Right lobe of liver (tissue), 6 donors: ENCODE measurements around the gene LMNTD2. TPM values are rescaled to one million over a fixed set of nuclear protein-coding genes. Genes with fewer than 3 reads are reported as not detected.

Experiments used
- ATAC-seq, 4 donors: fragments of 200-7000 bp; cut with Tn5 transposase; one replicate each; pipeline ENCODE4 v1.9.1; 2020; ENCODE audit warnings: mild to moderate bottlenecking in 4 of 4, moderate library complexity in 4 of 4
- DNase-seq, 3 donors: peaks; one replicate each; pipeline ENCODE4 v3.0.0-alpha.2; 2020
- H3K27ac ChIP-seq, 3 donors: fragments of 200-600 bp; one replicate each; pipeline ENCODE4 v1.8.0; 2022
- H3K27me3 ChIP-seq, 2 donors: fragments of 200-600 bp; one replicate each; pipeline ENCODE4 v1.8.0; 2022
- H3K36me3 ChIP-seq, 4 donors: fragments of 200-600 bp; sonication (generic) in 1 of 4; one replicate each; pipeline versions ENCODE4 v1.5.1 to v1.8.0; 2017 to 2022; ENCODE audit warnings: control low read depth in 1 of 4
- H3K4me1 ChIP-seq, 4 donors: fragments of 200-600 bp; sonication (generic) in 1 of 4; one replicate each; pipeline versions ENCODE4 v1.5.1 to v1.8.0; 2017 to 2022; ENCODE audit warnings: control low read depth in 1 of 4
- H3K4me3 ChIP-seq, 3 donors: fragments of 200-600 bp; one replicate each; pipeline ENCODE4 v1.8.0; 2022
- H3K9me3 ChIP-seq, 4 donors: fragments of 200-600 bp; sonication (generic) in 1 of 4; one replicate each; pipeline versions ENCODE4 v1.5.1 to v1.8.0; 2017 to 2022; ENCODE audit warnings: control low read depth in 1 of 4
- POLR2A ChIP-seq: fragments of 450-650 bp; IDR thresholded peaks from one replicate; pipeline ENCODE4 v1.6.1; 2017; ENCODE audit warnings: antibody characterized with exemption, mild to moderate bottlenecking
- WGBS: methylation state at CpG from one replicate; pipeline ENCODE4 v1.1.6; 2018; ENCODE audit warnings: low coverage, low lambda C conversion rate; ENCODE audit not compliant: insufficient coverage; ENCODE audit errors: missing lambda C conversion rate; 5-methylcytosine and 5-hydroxymethylcytosine counted together
- intact Hi-C, 2 donors: fragments of 100-400 bp; cut with DNase I; formaldehyde crosslinking; loops; one replicate each; pipeline versions ENCODE4 v1.11.2 to v1.14.1; 2022
- total RNA-seq, 6 experiments: library from RNA; depleted of rRNA in 2 of 6; stranded (reverse); fragments of >200 nt in 2 of 6; fragmentation: NEBNext Ultra II Directional in 3 of 6; extraction: Animal tissue kit (Norgen Biotek cat#: 25700) in 3 of 6; gene quantifications; one replicate each; pipeline versions ENCODE4 v1.1.0 to v1.2.4, GENCODE V29; 2016 to 2023
- TF ChIP-seq, protein P1 (sequence below), 4 donors: fragments of 200-600 bp in 3 of 4; fragments of 450-650 bp in 1 of 4; IDR thresholded peaks; one replicate each; pipeline versions ENCODE4 v1.5.1 to v1.8.0; 2016 to 2022; ENCODE audit warnings: antibody characterized with exemption in 4 of 4, mild to moderate bottlenecking in 2 of 4
- donor health status: DM: no; HTN: yes; CAD: no.
- donor health status: DM: no; HTN: no; CAD: no.
- donor health status: DM: no; HTN: no; CAD: no.
- donor health status: DM: no; HTN: yes; CAD: no.
- donor health status: DM: no; HTN: yes; CAD: no.

The LMNTD2 gene
- total RNA-seq, 6 experiments from 2014 or later, result 4.7 to 14.7 (median 7.9) TPM

DNA sequence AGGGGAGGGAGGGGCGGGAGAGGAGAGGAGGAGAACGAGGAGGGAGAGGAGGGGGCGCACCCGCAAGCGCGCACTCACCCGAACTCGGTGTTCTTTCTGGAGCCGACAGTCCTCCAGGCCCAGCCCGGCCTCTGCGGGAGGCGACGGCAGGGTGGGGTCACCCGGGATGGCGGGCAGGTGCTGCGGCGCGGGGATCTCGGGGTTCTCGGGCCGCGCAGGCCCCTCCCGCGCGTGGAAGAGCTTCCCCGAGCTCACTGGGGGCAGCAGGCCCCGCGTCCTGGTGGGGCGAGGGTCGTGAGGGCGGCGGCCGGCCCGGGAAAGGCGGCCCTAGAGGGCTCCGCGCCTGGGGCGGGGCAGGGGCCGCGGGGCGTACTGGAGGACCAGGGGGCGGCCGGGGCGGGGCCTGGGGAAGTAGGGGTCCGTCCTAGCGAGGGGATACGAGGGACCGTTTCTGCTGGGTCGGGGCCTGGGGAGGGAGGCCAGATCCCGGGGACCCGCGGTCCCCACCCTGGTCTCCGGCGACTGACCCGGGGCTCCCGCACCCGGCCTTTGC, 5.2 kb downstream of the LMNTD2 start:
- Histone ChIP-seq H3K27me3 (no peaks in the 10 kb centered on the region), H3K27ac (no peak overlapping the region), H3K36me3 (no peaks in the 10 kb centered on the region), H3K4me1 (peaks cover 0 to 20% (median 2%) of the 10 kb centered on the region in 4 donors), H3K9me3 (no peaks in the 10 kb centered on the region), H3K4me3 (peak overlapping the region in 2 of 3 donors; percentile 9 to 24)
- WGBS, result 11% methylated on average over 16 of the region's 57 CpGs
- no peak for ATAC-seq
- intact Hi-C loops, result loop anchor here (5.0 to 10.0 kb wide), 2 partner anchors 57 to 199 kb away; no protein-coding TSS in a partner anchor
- TF ChIP-seq, protein P1, sequence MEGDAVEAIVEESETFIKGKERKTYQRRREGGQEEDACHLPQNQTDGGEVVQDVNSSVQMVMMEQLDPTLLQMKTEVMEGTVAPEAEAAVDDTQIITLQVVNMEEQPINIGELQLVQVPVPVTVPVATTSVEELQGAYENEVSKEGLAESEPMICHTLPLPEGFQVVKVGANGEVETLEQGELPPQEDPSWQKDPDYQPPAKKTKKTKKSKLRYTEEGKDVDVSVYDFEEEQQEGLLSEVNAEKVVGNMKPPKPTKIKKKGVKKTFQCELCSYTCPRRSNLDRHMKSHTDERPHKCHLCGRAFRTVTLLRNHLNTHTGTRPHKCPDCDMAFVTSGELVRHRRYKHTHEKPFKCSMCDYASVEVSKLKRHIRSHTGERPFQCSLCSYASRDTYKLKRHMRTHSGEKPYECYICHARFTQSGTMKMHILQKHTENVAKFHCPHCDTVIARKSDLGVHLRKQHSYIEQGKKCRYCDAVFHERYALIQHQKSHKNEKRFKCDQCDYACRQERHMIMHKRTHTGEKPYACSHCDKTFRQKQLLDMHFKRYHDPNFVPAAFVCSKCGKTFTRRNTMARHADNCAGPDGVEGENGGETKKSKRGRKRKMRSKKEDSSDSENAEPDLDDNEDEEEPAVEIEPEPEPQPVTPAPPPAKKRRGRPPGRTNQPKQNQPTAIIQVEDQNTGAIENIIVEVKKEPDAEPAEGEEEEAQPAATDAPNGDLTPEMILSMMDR (IDR thresholded peaks at IDR 0.05), result no peak
- no peak for TF ChIP-seq POLR2A
- DNase-seq, result no peak

DNA sequence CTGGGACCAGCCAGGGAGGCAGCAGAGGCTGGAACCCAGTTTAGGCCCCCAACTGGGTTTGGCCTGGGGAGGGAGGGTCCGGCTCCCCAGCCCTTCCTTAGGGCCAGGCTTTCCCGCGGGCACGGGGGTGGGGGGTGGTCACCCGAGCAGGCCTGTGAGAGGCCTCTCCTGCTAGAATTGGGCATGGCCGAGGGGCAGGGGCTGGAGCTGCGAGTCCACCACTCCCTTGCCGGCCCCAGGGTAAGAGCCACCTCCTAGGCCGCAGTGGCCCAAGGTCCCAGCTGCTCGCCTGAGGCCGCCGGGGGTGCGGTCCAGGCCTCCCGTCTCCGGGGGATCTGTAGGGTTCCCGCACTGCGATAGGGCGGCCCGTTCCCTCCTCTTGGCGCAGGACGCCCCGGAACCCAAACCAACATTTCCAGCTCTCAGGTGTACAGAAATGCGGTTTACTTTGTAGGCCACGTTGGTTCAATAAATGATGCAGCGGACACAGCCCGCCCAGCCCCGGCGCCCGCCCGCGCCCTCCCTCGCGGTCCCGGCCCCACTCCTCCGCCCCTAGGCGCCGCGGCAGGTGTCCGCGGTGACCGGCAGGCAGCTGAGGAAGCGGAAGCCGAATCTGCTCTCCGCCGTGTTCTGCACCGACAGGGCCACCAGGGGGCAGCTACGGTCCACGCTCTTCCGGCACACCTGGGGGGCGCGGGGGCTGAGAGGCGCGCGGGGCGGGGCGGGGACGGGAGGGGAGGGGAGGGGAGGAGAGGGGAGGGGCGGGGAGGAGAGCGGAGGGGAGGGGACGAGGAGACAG, 5.9 kb downstream of the LMNTD2 start:
- peaks cover 0 to 16% (median 2%) of the 10 kb centered on the region in 4 donors for H3K4me1 ChIP-seq
- peak; percentile 66 to 76 (median 69) for ATAC-seq
- no peaks in the 10 kb centered on the region for H3K36me3 ChIP-seq
- no peaks in the 10 kb centered on the region for H3K9me3 ChIP-seq
- H3K4me3 ChIP-seq, result peak overlapping the region; percentile 16 to 33 (median 26)
- H3K27me3 ChIP-seq, result no peaks in the 10 kb centered on the region
- peak in 2 of 3 donors; percentile 71 to 74 for DNase-seq
- H3K27ac ChIP-seq, result no peak overlapping the region
- TF ChIP-seq, protein P1 (IDR thresholded peaks at IDR 0.05), result peak; percentile 43 to 55 (median 50)
- no peak for TF ChIP-seq POLR2A
- WGBS, result 2% methylated on average over 28 of the region's 60 CpGs
- intact Hi-C loops, result loop anchor here (5.0 to 10.0 kb wide), 2 partner anchors 58 to 200 kb away; no protein-coding TSS in a partner anchor

- no peak for ATAC-seq
- Histone ChIP-seq H3K9me3 (no peaks in the 10 kb centered on the region), H3K27ac (no peak overlapping the region), H3K4me1 (peaks cover 0 to 10% (median 0%) of the 10 kb centered on the region in 4 donors), H3K27me3 (no peaks in the 10 kb centered on the region), H3K36me3 (no peaks in the 10 kb centered on the region), H3K4me3 (no peak overlapping the region)
- intact Hi-C loops, result loop anchor here in 1 of 2 donors (10.0 kb wide), 1 partner anchor 201 kb away; no protein-coding TSS in a partner anchor
- 58% methylated on average over 5 of the region's 11 CpGs for WGBS
- DNase-seq, result no peak
- TF ChIP-seq POLR2A, result no peak
- TF ChIP-seq, protein P1 (IDR thresholded peaks at IDR 0.05), result no peak
These were observed 6.6 kb downstream of the LMNTD2 start for GRCh38 chr11:553988-554340.

GRCh38 chr11:553083-553987, 7.2 kb downstream of the LMNTD2 start:
- no peaks in the 10 kb centered on the region for H3K9me3 ChIP-seq
- H3K4me3 ChIP-seq, result no peak overlapping the region
- no peaks in the 10 kb centered on the region for H3K36me3 ChIP-seq
- H3K27me3 ChIP-seq, result no peaks in the 10 kb centered on the region
- TF ChIP-seq, protein P1 (IDR thresholded peaks at IDR 0.05), result no peak
- TF ChIP-seq POLR2A, result no peak
- WGBS, result 53% methylated on average over 3 of the region's 27 CpGs
- ATAC-seq (peak in 1 of 4 donors; percentile 1), DNase-seq (no peak)
- no peak overlapping the region for H3K27ac ChIP-seq
- H3K4me1 ChIP-seq, result peaks cover 0 to 10% (median 0%) of the 10 kb centered on the region in 4 donors
- intact Hi-C loops, result loop anchor here in 1 of 2 donors (10.0 kb wide), 1 partner anchor 201 kb away; no protein-coding TSS in a partner anchor
